Stomach (tissue), 9 donors: ENCODE measurements around the gene SLC6A11. TPM values are rescaled to one million over a fixed set of nuclear protein-coding genes. Genes with fewer than 3 reads are reported as not detected.

Experiments used
- DNase-seq, 2 donors: peaks; one replicate each; pipeline versions ENCODE4 v3.0.0 to v3.0.0-alpha.2; 2013 to 2019
- H3K27ac ChIP-seq, 5 donors: fragments of 200-600 bp in 4 of 5; sonication (generic) in 4 of 5; one replicate each; pipeline ENCODE4 v1.5.1; 2013 to 2019; ENCODE audit warnings: mild to moderate bottlenecking in 1 of 5, moderate library complexity in 1 of 5
- H3K27me3 ChIP-seq, 3 donors: fragments of 200-600 bp; sonication (generic); one replicate each; pipeline ENCODE4 v1.5.1; 2017 to 2019; ENCODE audit warnings: mixed run types in 1 of 3
- H3K36me3 ChIP-seq, 4 donors: fragments of 200-600 bp; sonication (generic); 1 replicate in 3 of 4; 2 replicates in 1 of 4; pipeline ENCODE4 v1.5.1; 2016 to 2019
- H3K4me1 ChIP-seq, 4 donors: fragments of 200-600 bp; sonication (generic); one replicate each; pipeline ENCODE4 v1.5.1; 2016 to 2019
- H3K4me3 ChIP-seq, 4 donors: fragments of 200-600 bp; sonication (generic) in 3 of 4; one replicate each; pipeline ENCODE4 v1.5.1; 2016 to 2019; ENCODE audit warnings: mild to moderate bottlenecking in 1 of 4
- H3K9me3 ChIP-seq, 4 donors: fragments of 200-600 bp; sonication (generic); one replicate each; pipeline ENCODE4 v1.5.1; 2016 to 2019
- CTCF ChIP-seq, 7 experiments: fragments of 450-650 bp in 4 of 7; fragments of 200-600 bp in 3 of 7; sonication (generic) in 3 of 7; IDR thresholded peaks; one replicate each; pipeline ENCODE4 v1.5.1; 2016 to 2019; ENCODE audit warnings: antibody characterized with exemption in 7 of 7, control low read depth in 2 of 7, mild to moderate bottlenecking in 1 of 7
- EP300 ChIP-seq: sonication (generic); formaldehyde crosslinking; IDR thresholded peaks from one replicate; pipeline ENCODE4 v1.6.1; 2017; ENCODE audit warnings: antibody characterized with exemption
- POLR2A ChIP-seq, 4 donors: fragments of 450-650 bp; IDR thresholded peaks; one replicate each; pipeline ENCODE4 v1.6.1; 2016; ENCODE audit warnings: antibody characterized with exemption in 4 of 4, control low read depth in 2 of 4, mild to moderate bottlenecking in 1 of 4, moderate library complexity in 1 of 4
- POLR2AphosphoS5 ChIP-seq, 3 donors: sonication (generic); formaldehyde crosslinking; IDR thresholded peaks; one replicate each; pipeline ENCODE4 v1.6.1; 2016; ENCODE audit warnings: antibody characterized with exemption in 3 of 3
- WGBS, 5 donors: extraction: QIAGEN DNeasy Blood & Tissue Kit in 3 of 5; methylation state at CpG; one replicate each; pipeline versions ENCODE4 v1.1.5 to v1.1.7; 2013 to 2018; 5-methylcytosine and 5-hydroxymethylcytosine counted together
- intact Hi-C: fragments of 100-400 bp; cut with DNase I; formaldehyde crosslinking; loops from one replicate; pipeline ENCODE4 v1.15.1; 2023; ENCODE audit warnings: low total_unique reads
- polyA plus RNA-seq, 3 donors: library from polyadenylated mRNA; stranded (reverse); fragments of 200-250 nt; gene quantifications; one replicate each; pipeline ENCODE4 v1.2.3, GENCODE V29; 2013
- total RNA-seq, 5 donors: library from RNA; depleted of rRNA; stranded (reverse); fragments of >200 nt; gene quantifications; one replicate each; pipeline versions ENCODE4 v1.1.0 to v1.2.3, GENCODE V29; 2014 to 2016
- donor health status: healthy with polysubstance abuse.
- donor health status: Bipolar disorder and iron deficiency.
- donor health status: healthy.

Gene SLC6A11
- total and polyA plus RNA-seq, 8 donors, result 0.18 to 2.0 TPM; not detected in 6

DNA sequence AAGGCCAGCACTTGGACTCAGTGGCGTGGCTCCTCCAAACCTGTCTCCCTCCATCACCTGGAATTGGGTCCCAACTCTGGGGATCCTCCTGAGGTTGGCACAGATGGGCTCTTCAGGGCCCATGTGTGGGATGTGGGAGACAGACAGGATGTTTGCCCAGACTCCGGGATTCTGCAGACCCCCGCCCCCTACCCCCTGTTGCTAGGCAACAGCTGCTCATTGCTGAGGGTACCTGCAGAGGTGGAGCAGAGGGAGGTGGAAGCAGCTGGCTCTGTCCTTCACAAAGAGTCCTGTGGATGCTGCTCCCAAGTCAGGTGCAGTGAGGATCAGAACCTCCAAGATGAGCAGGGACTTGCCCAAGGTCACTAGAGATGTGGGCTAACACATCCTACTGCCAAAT is 136.5 kb downstream of the SLC6A11 start:
- Histone ChIP-seq H3K36me3 (no peaks in the 10 kb centered on the region), H3K4me1 (no peaks in the 10 kb centered on the region), H3K9me3 (no peaks in the 10 kb centered on the region), H3K4me3 (no peak overlapping the region), H3K27me3 (peaks cover 0 to 55% (median 0%) of the 10 kb centered on the region in 3 donors), H3K27ac (no peak overlapping the region)
- intact Hi-C loops, result no loop called here
- TF ChIP-seq CTCF (IDR thresholded peaks at IDR 0.05), result no peak
- no peak for TF ChIP-seq POLR2A (IDR thresholded peaks at IDR 0.05)
- no peak for TF ChIP-seq EP300
- no peak for TF ChIP-seq POLR2AphosphoS5 (IDR thresholded peaks at IDR 0.05)
- DNase-seq, result no peak
- 35 to 75% (median 52%) methylated on average over 1 to 3 of the region's 3 CpGs for WGBS, 5 donors

DNA sequence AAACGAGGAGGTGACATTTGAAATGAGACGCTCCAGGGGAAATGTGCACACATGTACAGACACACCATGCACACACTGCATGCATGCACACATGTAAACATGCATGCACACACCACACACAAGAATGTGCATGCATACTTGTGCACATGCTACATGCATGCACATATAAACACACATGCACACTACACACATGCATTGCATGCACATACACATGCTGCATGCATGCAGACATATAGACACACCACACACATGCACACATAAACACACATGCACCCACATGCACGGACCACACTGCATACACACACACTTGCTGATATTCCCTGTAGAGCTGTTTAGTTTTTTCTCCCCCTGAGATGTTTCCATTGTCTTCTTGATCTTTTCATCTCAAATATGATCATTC is 138.7 kb downstream of the SLC6A11 start:
- Histone ChIP-seq H3K9me3 (no peaks in the 10 kb centered on the region), H3K4me1 (peaks cover 0 to 7% (median 0%) of the 10 kb centered on the region in 4 donors), H3K36me3 (no peaks in the 10 kb centered on the region), H3K27me3 (peaks cover 0 to 40% (median 0%) of the 10 kb centered on the region in 3 donors), H3K4me3 (no peak overlapping the region), H3K27ac (no peak overlapping the region)
- DNase-seq, result no peak
- intact Hi-C loops, result no loop called here
- TF ChIP-seq CTCF (IDR thresholded peaks at IDR 0.05), result no peak
- no peak for TF ChIP-seq POLR2A (IDR thresholded peaks at IDR 0.05)
- TF ChIP-seq EP300, result no peak
- TF ChIP-seq POLR2AphosphoS5 (IDR thresholded peaks at IDR 0.05), result no peak
- WGBS, 5 donors, result 68 to 86% (median 81%) methylated on average over 3 of the region's 3 CpGs

DNA sequence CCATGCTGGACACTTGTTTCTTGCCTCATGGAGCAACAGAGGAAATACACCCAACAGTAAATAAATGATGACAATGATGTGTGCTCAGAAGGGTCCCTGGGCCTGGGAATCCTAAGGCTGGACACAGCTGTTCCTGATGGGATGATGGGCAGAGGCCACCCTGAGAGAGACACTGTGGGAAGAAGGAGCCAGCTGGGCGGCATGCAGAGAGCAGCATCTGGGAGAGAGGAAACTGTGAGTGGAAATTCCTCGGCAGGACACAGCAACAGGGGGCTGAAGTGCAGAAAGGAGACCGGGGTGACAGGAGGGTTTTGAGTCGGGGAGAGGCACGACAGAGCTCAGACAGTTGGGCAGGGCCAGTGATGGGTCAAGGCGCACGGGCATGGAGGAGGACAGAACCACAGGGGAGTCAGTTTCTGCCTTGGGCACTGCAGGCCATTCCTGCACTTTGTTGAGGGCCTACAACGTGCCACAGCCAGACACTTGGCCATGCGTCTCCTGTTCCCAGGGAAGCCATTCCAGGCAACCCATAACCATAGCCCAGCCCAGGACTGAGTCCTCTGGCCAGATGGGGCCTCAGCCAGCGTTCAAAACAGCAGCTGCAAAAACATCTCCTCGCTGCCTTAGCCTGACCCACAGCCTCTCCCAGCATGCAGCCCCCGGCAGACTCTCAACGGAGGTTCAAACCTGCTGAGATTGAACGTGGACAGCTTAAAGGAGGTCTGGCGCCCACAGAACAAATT is 139.9 kb downstream of the SLC6A11 start:
- Histone ChIP-seq H3K36me3 (no peaks in the 10 kb centered on the region), H3K27me3 (peaks cover 0 to 41% (median 0%) of the 10 kb centered on the region in 3 donors), H3K4me1 (peaks cover 0 to 7% (median 0%) of the 10 kb centered on the region in 4 donors), H3K4me3 (no peak overlapping the region), H3K9me3 (no peaks in the 10 kb centered on the region), H3K27ac (no peak overlapping the region)
- no peak for TF ChIP-seq POLR2AphosphoS5 (IDR thresholded peaks at IDR 0.05)
- no peak for TF ChIP-seq POLR2A (IDR thresholded peaks at IDR 0.05)
- TF ChIP-seq EP300, result no peak
- TF ChIP-seq CTCF (IDR thresholded peaks at IDR 0.05), result no peak
- peak in 1 of 2 donors; percentile 33 for DNase-seq
- WGBS, 5 donors, result 61 to 76% (median 70%) methylated on average over 11 to 15 of the region's 15 CpGs
- intact Hi-C loops, result no loop called here

DNA sequence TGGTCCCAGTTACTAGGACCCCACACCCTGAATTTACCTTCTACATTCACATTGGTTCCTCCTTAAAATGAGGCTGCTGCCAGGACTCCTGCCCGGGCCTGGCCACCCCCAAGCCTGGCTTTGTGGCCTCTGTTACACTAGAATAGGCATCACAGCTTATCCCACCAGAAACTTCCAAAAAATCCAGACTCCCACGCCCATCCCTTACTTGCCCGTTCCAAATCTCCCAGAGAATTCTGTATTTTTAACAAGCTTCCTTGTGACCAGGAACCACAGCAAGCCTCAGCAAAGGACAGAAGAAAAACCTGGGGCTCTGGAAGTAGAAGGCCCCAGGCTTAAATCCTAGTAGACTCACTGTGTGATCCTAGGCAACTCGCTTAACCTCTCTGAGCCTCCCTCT is 140.5 kb downstream of the SLC6A11 start:
- no peak overlapping the region for H3K27ac ChIP-seq
- WGBS, 5 donors, result 69 to 76% (median 74%) methylated on average over 4 of the region's 4 CpGs
- H3K4me1 ChIP-seq, result peaks cover 0 to 7% (median 0%) of the 10 kb centered on the region in 4 donors
- TF ChIP-seq POLR2A (IDR thresholded peaks at IDR 0.05) (no peak), POLR2AphosphoS5 (IDR thresholded peaks at IDR 0.05) (no peak), EP300 (no peak), CTCF (IDR thresholded peaks at IDR 0.05) (no peak)
- DNase-seq, result no peak
- H3K36me3 ChIP-seq, result no peaks in the 10 kb centered on the region
- H3K4me3 ChIP-seq, result no peak overlapping the region
- intact Hi-C loops, result no loop called here
- H3K27me3 ChIP-seq, result peaks cover 0 to 36% (median 0%) of the 10 kb centered on the region in 3 donors
- no peaks in the 10 kb centered on the region for H3K9me3 ChIP-seq
